GM19324 (cell line): ENCODE measurements around the gene SMNDC1.
"Not testable (repeated sequence)": the region's sequence is repeated elsewhere in the genome, so short reads cannot be mapped to it uniquely, and the experiment has no call there.

Experiments
- ATAC-seq: cut with Tn5 transposase; IDR thresholded peaks from one replicate; pipeline ENCODE4 v1.9.1; 2021; ENCODE audit warnings: mild to moderate bottlenecking, moderate library complexity; ENCODE audit not compliant: unreplicated experiment, low FRiP score

Gene SMNDC1

DNA sequence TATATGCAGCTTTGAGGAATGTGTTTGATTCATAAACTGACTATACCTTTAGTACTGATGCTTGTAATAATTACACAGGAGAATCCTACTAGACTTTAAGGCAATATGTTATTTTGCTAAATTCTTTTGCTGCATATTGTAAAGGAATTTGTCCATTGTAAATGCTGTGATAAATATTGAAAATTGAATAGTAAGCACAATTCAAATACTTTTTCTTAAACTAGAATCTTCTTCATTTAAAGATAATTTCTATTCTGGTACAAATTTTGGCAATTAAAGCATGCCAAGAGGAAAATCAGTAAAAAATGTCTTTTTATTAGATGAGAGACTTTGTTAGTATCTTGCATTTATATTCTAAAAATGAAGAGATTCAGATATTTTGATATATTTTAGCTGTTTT, 45.4 kb downstream of the SMNDC1 start:
- ATAC-seq = no peak

DNA sequence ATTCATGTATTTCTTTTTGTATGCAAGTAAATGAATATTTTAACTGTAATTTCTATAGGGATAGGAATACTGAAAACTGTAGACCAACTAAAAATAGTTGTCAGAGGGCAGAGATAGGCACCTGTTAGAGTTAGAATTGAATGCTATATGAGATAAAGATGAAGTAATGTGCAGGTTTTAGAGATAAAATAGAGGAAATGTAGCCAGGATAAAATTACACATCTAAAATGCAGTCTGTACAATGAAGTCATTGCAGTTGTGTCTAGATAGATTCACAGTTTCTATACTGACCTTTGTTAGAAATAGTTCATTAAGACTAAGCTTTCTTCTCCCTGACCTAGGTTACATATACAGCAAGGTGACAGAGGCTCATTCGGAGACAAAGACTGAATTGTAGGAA, 46.2 kb downstream of the SMNDC1 start:
- ATAC-seq = no peak

DNA sequence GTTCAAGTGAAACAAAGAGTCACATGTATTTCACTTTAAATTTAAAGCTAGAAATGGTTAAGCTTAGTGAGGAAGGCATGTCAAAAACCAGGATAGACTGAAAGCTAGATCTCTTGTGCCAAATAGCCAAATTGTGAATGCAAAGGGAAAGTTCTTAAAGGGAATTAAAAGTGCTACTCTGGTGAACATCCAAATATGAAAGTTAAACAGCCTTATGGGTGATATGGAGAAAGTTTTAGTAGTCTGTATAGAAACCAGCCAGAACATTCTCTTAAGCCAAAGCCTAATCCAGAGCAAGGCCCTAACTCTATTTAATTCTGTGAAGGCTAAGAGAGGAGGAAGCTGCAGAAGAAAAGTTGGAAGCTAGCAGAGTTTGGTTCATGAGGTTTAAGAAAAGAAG, 50.3 kb downstream of the SMNDC1 start:
- no peak for ATAC-seq

DNA sequence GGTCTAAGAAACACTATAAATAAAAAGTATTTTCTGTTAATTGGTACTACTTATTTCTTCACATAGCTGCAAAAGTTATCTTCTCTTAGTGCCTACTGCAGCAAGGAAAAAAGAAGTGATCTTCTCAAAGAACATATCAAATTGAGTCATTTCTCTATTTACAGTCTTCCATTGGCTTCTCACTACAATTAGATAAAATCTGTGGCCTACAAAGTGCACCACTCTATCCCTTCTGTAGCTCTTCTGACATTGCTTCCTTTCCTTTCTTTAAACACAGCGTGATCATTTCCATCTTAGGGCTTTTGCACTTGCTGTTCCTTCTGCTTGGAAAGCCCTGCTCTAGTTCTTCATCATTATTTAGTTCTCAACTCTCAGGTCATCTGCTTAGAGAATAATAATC, 52.6 kb downstream of the SMNDC1 start:
- ATAC-seq = no peak

DNA sequence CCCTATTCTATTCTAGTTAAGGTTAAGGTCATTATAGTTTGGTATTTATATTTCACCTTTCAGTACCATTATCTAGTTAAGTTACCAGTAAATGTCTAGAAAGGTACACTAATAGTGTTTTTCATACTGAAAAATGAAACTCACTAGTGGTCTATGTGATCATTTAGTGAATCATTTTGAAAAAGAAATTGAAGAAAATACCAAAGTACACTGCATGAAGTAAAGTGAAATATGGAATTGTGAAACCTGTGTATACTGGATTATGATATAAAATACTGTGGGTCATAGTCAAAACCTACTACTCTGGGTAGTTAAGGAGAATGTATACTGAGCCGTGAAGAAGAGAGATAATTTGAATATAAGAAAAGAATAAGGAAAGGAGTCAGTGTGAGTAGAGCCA, 53.3 kb downstream of the SMNDC1 start:
- ATAC-seq = peak; percentile 67

DNA sequence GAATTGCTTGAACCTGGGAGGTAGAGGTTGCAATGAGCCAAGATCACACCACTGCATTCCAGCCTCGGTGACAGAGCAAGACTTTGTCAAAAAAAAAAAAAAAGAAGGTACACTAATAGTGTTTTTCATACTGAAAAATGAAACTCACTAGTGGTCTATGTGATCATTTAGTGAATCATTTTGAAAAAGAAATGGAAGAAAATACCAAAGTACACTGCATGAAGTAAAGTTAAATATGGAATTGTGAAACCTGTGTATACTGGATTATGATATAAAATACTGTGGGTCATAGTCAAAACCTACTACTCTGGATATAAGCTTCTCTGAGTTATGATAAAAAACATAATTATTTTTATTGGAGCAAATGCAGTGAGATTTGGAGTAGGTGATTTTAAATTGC, 55.2 kb downstream of the SMNDC1 start:
- ATAC-seq = peak; percentile 58

DNA sequence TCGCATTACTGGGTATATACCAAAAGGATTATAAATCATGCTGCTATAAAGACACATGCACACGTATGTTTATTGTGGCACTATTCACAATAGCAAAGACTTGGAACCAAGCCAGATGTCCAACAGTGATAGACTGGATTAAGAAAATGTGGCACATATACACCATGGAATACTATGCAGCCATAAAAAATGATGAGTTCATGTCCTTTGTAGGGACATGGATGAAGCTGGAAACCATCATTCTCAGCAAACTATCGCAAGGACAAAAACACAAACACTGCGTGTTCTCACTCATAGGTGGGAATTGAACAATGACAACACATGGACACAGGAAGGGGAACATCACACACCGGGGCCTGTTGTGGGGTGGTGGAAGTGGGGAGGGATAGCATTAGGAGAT, 56.9 kb downstream of the SMNDC1 start:
- not testable (repeated sequence) for ATAC-seq

DNA sequence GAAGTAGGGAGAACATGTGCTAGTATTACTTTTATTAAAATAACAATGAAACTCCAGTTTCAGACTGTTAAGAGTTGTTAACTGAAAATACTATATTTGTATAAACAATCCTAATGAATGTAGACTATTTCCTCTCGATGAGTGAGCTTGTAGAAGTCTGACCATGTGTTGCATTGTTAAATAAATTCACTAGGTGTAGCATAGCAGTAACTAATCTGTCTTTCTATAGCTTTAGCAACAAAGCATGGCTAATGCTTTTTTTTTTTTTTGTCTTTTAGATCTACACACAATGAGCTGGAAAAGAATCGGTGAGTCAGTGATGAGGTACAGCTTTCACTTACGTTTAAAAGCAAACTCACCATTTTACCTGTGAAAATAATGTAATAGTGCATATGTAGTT, 60.2 kb downstream of the SMNDC1 start:
- ATAC-seq = no peak

DNA sequence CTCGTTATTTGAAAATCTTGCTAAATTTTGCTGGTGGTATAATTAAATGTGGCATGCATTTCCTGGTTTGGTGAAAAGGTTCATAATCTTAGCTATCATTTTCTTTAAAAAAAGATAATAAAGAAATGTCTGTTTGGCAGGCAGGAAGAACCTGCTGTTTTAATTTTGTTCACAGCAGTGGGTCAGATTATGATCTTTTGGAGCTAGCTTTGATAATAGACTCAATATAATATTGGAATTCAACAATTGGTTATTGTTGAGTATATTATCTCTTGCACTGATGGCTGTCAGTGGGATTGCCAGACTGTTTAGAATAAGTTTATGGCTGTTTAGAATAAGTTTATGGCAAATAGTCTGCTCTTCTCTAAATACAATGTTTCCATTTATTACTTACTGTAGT, 62.2 kb downstream of the SMNDC1 start:
- ATAC-seq = no peak

DNA sequence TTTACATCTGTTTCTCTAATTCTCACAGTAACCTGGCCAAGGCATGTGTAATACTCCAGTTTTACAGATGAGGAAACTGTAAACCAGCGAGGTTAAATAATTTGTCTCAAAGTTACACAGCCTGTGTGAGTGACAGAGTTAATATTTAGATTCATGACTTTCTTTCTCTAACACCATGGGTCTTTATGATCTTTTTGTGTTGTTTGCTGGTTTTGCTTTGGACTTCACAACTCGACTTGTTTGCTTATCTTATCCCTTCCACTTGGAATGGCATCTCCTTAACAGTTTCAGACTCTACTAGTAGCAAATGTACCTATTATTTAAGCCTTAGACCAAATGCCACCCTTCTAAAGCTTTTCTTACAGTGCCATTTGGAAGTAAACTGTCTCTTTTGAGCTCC, 62.9 kb downstream of the SMNDC1 start:
- no peak for ATAC-seq

DNA sequence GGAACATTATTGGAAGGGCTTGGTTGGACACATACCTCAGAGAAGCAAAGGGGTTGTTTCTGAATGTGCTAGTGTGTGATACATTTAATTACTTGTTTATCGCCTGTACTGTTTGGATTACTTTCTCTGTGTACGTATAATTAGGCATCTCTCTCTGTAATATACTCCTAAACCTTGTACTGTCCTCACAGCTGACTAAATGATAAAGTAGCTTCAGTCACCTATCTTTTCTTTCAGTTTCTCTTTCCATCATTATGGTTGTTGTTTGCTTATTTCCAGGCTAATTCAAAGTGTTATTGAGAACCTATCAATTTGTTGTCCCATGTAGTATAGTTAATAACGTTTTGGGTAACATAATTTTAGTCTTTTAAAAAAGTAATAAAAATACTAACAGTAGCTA, 63.3 kb downstream of the SMNDC1 start:
- ATAC-seq = no peak
